ENCODE measurements around the gene CTDSP2.
"Not testable (repeated sequence)": the region's sequence is repeated elsewhere in the genome, so short reads cannot be mapped to it uniquely, and the experiment has no call there.

Gene CTDSP2

DNA sequence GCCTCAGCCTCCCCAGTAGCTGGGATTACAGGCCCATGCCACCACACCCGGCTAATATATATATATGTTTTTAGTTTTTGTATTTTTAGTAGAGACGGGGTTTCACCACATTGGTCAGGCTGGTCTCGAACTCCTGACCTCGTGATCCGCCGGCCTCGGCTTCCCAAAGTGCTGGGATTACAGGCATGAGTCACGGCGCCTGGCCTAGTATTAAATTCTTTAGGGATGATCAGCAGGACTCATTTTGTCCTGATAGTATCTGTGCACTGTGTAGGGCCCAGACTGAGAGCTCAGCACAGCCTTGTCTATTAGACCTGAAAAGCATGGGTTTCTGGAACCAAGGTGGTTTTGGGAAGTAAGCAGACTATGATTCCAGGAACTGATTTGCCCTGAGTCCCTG is 34.5 kb upstream of the CTDSP2 start:
- DNase-seq: not testable (repeated sequence)

DNA sequence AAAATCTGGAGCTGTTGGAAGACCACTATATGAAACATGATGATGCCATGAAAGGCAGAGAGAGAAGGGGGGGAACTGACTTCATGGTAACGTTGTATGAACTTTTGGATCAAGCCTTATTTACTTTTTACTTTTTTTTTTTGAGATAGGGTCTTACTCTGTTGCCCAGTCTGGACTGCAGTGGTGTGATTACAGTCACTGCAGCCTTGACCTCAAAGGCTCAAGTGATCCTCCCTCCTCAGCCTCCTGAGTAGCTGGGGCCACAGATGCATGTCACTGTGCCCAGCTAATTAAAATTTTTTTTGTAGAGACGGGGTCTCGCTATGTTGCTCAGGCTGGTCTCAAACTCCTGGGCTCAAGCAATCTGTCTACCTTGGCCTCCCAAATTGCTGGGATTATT is 31.3 kb upstream of the CTDSP2 start:
- no peak for DNase-seq

DNA sequence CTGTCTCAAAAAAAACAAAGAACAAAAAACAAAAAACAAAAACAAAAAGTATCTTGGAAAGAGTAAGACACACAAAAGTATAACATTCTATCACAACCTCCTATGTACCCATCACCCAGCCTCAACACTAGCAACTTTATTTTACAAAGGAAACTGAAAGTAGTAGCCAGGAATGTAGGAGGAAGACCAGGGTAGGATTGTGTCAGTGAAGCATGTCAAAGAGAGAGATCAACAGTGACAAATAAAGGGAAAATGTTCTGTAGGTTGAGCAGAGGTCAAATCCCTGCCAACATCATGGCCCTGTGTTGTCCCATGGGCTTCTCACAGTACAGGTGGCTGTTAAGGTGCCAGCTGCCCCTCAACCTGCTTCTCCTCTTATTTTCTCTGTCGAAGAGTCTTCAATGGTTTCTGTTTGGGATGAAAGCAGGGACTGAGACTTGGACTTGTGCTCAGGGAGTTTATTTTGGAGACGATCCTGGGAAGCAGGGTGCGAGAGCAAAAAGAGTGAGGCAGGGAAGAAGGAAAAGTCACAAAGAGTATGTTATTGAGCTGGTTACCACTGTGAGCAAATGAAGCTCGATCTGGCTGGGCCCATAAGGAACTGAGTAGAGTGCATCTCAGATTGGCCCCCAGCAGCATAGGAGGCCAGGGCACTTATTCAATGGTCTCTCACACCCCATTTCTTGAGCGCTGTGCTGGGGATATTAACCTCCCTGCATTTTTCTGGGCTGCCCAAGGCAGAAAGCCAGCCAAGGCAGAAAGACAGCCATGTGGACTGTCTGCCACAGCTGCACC is 29.4 kb upstream of the CTDSP2 start:
- DNase-seq: no peak

DNA sequence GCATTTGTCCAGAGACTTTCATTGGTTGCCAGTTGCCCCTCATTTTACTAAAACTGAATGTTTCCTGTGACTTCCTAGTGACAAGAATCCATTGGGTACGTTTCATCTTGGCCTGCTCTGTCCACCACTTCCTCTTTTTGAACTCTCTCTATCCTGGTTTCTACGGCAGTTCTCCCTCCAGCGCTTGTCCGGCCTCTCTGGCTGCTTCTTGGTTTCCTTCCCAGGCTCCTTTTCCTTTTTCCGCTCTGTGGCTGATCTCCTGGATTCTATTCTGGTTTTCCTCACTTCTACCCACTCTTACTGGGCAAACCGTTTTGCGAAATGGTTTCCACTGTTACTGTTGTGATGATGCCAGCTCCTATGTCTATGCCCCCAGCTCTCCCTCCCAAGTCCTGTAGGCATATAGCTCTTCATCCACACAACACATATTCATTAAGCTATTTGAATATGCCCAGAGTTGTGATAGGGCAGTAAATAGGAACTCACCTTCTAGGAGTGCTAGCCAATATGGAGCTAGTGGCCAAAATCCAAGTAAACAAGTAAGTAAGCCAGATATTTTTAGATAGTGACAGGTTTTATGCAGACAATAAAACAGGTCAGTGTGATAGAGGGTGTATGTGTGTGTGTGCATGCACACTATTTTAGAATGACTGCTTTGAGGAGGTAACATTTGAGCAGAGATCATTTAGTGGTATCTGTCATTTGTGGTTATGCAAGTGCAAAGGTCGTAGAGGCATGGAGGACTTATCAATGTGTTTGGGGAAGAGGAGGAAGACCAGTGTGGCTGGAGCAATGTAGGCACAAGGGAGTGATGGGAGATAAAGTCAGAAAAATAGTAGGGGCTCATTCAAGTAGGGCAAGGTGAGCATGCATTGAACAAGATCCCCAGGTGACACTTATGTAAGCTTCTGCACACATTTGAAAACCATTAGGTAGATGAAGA is 27.9 kb upstream of the CTDSP2 start:
- no peak for DNase-seq

DNA sequence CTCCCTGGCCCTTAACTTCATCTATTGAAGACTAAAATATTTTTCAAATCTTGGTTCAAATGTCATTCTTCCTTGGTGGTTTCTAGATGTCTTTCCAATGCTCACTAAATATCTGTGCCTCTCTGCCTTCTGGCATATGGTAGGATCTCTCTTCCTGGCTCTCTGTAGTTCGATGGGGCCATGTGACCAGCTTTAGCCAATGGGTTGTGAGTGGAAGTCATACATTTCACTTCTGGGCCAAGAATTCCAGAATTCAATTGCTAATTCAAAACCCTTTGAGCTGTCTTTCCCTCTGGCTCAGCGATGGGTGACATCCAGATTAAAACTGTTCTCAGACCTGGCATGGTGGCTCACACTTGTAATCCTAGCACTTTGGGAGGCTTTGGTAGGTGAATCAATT is 25.8 kb upstream of the CTDSP2 start:
- no peak for DNase-seq

DNA sequence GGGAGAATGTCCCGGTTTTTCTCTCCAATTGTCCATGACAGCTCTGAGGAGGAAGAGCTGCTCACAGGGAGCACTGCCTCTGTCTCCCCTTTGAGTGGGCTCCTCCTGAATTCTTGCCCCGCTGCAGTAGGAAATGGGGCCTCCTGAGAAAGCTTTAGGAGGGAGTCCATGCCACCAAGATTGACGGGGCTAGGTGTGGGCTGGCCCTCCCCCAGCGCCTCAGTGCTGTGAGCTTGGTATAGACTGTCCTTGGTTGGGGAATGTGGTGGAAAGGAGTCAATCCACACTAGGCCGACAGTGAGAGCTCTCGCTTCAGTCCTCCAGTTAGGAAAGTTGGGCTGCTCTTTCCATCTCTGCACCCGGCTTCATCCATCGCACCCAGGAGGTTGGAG is 23.4 kb upstream of the CTDSP2 start:
- no peak for DNase-seq

DNA sequence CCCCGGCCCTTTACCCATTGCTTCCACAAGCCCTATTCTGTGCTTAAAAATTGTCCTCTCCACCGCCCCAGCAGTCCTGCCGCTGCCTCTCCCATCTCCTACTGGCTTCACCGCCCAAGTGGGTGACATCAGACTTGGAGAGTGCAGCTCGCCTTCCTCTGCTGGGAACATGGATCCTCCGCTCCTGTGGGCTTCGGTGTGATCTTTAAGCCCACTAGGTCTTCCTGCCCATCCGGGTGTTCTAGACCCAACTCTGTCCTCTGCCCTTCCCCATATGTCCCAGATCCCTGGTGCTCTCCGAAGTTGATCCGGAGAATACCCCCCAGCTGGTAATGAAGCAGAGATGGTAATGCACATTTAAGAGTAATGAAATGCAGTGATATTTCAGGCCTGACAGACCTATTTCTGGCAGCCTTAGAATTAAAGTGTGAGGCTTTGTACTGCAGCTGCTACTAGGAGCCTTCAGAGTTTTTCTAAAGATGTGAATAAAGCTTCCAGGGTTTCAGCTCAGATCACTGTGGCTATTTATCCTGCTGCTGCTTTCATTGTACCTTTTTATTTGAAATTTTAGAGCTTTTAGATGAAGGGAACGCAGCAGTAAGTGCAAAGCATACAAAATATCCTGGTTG is 22.9 kb upstream of the CTDSP2 start:
- DNase-seq: no peak

DNA sequence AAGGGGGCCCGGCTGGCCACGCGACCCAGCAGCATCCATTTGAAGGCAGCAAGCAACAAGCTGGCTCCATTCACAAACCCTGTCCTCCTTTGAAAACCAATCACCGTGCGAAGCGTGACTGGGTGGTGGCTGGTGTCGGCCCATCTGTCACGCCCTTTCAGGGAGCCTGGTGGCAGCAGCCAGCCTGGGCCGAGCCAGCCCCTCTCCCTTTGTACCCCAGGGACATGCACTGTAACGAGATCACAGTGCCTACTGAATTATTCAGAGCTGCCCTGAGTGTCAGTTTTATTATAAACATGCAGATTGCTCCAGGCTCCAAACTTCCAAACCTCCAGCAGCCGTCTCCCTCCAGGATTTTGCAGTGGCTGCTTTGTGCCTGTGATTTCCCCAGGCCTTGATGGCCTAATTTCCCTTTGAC is 22.3 kb upstream of the CTDSP2 start:
- DNase-seq: no peak

DNA sequence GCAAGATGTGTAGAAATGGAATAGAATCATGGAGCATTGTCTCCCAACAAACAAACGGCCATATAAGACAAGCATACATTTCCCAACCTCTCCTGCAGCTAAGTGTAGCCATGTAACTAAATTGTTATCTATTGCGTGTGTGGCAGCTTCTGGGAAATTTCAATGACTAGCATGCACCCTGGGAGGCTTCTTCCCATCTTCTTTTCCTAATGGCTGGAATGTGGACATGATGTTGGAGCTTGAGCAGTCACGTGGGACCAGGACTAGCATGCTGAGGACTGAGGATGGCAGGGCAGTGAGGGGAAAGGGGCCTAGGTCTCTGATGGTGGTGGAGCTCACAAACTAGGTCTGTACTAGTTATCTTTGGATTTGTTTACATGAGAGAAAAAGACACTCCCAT is 21.7 kb upstream of the CTDSP2 start:
- no peak for DNase-seq

DNA sequence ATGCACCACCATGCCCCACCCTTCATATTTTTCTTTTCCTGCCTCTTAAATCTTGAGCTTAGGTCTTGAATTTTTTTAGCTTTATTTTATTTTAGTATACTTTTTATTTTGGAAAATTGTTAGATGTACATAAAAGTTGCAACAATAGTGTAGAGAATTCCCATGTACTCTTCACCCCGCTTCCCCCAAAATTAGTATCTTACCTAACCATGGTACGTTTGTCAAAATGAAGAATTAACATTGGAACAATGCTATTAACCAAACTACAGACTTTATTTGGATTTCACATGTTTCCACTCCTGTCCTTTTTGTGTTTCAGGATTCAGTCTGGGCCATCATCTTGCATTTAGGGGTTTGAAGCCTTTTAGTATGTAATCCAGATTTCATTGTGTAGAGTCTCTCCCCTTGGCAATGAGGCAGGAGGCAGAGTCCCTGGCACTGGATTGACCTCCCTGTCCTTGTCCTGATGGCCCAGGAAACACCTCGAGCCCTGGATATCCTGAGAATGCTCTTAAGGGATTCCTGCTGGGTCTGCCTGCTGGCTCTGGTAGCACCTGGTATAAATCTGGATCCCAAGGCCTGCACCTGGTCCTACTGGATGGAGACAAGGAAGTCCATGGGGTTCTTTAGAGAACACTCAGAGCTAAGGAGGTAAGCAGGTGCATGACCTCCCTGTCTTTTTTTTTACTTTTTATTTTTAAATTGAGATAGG is 19.9 kb upstream of the CTDSP2 start:
- no peak for DNase-seq

DNA sequence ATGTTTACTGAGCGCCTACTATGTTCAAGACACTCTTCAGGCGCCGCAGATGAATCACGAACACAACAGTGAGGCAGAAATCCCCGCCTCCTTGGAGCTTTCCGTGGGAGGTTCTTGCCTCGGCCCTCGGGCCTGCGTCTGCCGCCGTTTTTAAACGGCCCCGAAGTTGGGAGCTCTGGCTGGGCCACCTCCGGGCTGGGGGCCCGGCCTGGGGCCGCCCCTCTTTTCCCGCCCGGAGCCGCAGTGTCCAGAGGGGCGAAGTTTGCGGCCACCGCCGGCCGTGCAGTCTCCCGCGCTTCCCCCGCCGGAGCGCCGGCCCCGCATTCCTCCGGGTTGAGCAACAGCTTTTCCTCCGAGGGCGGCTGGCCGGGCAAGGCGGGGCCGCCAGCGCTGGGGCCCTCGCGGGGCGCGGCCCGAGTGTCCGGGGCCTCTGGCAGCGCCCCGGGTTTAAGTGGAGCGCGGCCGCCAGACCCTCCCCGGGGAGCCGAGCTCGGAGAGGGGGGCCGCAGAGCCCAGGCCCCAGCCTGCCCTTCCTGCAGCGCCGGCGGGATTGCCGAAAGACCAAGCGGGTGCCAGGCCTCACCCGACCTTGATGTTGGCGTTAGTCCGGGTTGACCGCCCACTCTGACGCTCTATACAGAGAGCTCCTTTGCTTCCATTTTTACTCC is 18.7 kb upstream of the CTDSP2 start:
- peak; percentile 78 for DNase-seq

DNA sequence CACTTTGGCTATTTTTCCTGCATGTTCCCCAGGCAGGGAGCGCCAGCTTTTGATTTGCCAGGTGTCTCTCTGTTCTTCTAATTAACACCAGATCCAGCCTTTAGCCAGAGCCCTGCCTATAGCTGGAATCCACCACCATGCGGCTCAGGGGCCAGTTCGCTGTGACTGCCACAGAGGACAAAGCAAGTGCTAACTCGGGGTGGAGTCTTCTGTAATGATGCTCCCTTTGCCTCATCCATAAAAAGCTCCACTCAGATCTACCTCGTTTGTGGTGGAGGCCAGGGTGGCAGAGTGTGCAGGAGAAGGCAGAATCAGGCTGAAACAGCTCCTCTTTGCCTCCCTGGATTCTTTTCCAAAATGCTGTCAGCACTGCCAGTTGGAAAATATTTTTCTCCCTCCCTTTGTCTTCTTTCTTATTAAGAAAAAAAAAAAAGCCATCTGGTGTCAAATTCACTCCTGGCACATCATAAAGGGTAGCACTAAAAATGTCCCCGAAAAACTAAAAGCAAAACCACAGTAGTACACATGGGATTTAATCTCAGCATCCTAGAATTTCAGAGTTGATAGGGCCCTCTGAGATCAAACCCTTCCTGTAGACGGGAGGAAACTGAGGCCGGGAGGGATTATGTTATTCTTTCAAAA is 18.0 kb upstream of the CTDSP2 start:
- DNase-seq: no peak

DNA sequence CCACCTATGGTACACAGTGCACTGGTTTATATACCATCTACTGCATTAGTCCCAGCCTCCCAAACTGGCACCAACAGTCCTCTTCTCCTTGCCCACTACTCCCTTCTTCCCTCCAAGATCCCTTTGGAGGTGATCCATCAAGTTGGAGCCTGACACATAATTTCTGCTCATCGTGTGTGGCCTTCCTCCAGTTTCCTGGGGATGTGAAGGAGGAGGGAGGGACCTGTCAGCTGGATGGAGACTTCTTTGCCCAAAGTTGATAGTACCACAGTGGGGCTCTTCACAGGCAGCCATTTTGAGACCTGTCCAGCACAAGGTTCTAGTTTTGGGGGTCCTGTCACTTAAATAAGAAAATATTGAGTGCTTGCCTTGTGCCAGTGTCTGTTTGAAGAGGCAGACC is 17.1 kb upstream of the CTDSP2 start:
- DNase-seq: no peak

DNA sequence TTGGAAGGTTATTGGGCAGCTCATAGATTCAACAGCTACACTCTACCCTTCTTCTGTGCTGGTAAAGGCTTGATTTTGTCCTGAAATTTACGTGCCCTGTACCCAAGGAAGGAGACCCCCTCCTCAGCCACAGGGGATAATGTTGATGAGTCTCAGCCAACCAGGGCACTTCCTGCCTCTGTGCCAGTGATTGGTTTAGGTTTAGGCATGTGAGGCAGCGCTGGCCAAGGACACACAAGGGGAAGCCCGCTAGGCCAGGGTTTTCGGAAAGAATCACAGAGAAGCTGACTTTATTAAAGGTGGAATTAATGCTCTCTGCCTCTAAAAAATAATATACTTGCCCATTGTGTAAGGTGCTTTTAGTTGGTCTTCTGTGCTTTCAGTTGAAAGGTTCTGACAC is 15.4 kb upstream of the CTDSP2 start:
- no peak for DNase-seq

DNA sequence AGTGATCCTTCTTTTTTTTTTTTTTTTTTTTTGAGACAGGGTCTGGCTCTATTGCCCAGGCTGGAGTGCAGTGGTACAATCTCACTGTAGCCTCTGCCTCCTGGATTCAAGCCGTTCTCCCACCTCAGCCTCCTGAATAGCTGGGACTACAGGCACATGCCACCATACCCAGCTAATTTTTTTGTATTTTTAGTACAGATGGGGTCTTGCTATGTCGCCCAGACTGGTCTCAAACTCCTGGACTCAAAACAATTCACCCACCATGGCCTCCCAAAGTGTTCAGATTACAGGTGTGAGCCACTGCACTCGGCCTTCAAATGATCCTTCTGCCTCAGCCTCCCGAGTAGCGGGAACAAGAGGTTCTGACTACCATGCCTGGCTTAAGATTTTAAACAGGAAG is 14.4 kb upstream of the CTDSP2 start:
- DNase-seq: not testable (repeated sequence)

DNA sequence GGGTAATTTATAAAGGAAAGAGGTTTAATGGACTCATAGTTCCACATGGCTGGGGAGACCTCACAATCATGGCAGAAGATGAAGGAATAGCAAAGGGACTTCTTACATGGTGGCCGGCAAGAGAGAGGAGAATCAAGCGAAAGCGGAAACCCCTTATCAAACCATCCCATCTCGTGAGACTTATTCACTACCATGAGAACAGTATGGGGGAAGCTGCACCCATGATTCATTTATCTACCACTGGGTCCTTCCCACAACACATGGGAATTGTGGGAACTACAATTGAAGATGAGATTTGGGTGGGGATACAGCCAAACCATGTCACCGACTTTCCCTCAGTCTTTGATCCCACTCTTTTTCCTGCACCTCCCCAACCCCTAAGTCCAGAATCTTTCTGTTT is 12.6 kb upstream of the CTDSP2 start:
- no peak for DNase-seq

DNA sequence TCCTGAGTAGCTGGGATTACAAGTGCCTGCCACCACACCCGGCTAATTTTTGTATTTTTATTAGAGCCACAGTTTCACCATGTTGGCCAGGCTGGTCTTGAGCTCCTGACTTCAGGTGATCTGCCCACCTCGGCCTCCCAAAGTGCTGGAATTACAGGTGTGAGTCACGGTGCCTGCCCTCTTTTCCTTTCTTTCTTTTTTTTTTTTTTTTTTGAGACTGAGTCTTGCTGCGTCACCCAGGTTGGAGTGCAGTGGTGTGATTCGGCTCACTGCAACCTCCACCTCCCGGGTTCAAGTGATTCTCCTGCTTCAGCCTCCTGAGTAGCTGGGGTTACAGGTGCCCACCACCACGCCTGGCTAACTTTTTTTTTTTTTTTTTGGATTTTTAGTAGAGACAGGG is 11.6 kb upstream of the CTDSP2 start:
- DNase-seq: not testable (repeated sequence)

DNA sequence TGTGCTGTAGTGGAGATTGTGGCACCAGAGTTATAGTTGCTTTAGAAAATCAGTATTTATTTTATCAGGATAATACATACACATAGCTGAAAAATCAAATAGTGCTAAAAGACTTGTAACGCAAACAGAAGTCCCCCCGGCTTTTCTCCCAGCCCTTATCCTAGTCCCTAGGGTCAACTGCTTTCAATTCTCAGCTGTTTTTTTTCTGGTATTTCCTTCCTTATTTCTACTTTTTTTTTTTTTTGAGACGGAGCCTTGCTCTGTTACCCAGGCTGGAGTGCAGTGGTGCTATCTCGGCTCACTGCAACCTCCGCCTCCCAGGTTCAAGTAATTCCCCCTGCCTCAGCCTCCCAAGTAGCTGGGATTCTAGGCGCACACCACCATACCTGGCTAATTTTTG is 8.4 kb upstream of the CTDSP2 start:
- no peak for DNase-seq

DNA sequence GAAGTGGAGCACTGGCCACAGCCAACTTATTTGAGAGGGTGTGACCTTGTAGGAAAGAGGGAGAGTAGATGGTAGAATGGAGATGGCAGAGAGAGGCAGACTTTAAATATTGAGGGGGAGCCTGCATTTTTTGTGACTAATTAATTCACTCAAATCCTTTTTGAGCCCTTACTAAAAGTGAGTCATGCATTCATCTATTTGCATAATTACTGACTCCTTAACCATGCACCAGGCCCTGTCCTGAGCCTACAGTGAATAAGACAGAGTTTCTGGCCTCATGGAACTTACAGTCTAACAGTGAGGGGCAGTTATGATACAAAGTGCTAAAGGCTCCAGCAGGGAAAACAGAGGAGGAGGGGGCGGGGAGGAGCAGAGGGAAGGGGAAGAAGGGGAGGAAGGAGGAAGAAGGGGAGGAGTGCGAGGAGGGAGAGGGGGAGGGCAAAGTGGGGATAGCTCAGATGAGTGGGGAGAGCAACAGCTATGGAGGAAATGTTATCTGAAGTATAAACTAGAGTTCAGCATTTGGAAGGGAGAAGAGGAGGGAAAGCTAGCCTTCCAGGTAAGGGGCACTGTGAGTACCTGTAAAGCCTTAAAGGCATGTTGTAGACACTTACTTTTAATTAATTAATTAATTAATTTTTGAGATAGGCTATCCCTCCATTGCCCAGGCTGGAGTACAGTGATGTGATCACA is 7.5 kb upstream of the CTDSP2 start:
- no peak for DNase-seq

DNA sequence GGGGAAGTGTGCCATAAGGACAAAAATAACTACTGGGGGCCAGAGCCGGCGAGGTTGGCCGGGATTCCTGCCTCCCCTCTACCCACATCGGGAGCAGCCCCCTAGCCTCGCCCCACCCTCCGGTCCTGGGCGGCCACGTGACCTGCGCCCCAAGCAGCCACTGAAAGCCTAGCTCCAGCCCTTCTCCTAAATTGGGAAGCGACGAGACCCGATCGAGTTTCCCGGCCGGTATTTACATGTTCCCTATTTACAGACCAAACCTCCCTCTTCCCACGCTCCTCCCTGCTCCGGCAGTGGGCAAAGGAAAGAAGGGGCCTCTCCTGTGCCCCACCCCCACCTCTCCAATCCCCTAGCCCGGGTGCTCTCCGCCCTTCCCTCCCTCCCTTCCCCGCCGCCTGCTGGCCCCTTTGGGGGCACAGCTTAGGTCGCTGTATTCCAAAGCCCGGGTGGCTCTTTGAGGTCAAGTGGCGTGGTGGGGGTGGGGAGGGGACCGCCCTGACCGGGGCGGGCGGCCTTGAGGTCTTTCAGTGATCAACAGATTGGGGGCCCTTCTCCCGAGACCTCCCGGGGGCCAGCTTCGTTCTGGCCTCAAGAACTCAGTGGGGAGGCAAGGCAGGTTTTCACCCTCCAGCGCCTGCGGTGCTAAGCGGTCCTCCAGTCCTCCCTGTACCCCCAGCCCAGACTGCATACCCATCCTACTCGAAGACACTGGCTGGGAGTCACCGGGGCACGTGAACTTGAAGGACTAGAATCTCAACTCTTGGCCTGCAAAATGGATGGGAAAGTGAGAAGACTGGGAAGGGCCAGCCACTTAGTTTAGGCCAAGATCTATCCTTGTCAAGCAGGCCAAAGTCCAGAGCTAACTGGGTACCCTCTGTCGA is 6.3 kb upstream of the CTDSP2 start:
- DNase-seq: no peak
